Small intestine (tissue), 7 donors: ENCODE data around the gene P2RX4. TPM values are rescaled to one million over a fixed set of nuclear protein-coding genes. Genes with fewer than 3 reads are reported as not detected.
"Not testable (repeated sequence)": the region's sequence is repeated elsewhere in the genome, so short reads cannot be mapped to it uniquely, and the experiment has no call there.

Experiments used
- DNase-seq, 2 donors: peaks; one replicate each; pipeline versions ENCODE4 v3.0.0 to v3.0.0-alpha.2; 2013
- FAIRE-seq: peaks from 2 replicates; lab custom pipeline; 2012; peaks lifted over from hg19 to GRCh38; lab: Jason Lieb, UNC
- H3K27ac ChIP-seq, 3 donors: one replicate each; pipeline ENCODE4 v1.5.1; 2013; ENCODE audit warnings: low read length in 2 of 3, mild to moderate bottlenecking in 2 of 3, control low read depth in 1 of 3, inconsistent platforms in 1 of 3, low read depth in 1 of 3, moderate library complexity in 1 of 3
- H3K27me3 ChIP-seq, 3 donors: one replicate each; pipeline ENCODE4 v1.6.1; 2013; ENCODE audit warnings: low read length in 3 of 3, inconsistent platforms in 1 of 3; ENCODE audit not compliant: control insufficient read depth in 3 of 3, insufficient read depth in 3 of 3
- H3K36me3 ChIP-seq, 3 donors: one replicate each; pipeline ENCODE4 v1.6.1; 2013; ENCODE audit warnings: low read length in 3 of 3, inconsistent platforms in 1 of 3, low read depth in 1 of 3, mild to moderate bottlenecking in 1 of 3, moderate library complexity in 1 of 3; ENCODE audit not compliant: control insufficient read depth in 3 of 3, insufficient read depth in 2 of 3
- H3K4me1 ChIP-seq, 3 donors: one replicate each; pipeline ENCODE4 v1.6.1; 2013; ENCODE audit warnings: low read length in 2 of 3, inconsistent platforms in 1 of 3, low read depth in 1 of 3, mild to moderate bottlenecking in 1 of 3, moderate library complexity in 1 of 3; ENCODE audit not compliant: control insufficient read depth in 3 of 3, insufficient read depth in 2 of 3
- H3K4me3 ChIP-seq, 3 donors: one replicate each; pipeline ENCODE4 v1.5.1; 2013; ENCODE audit warnings: low read length in 3 of 3, control low read depth in 1 of 3, inconsistent platforms in 1 of 3, low read depth in 1 of 3, mild to moderate bottlenecking in 1 of 3, moderate library complexity in 1 of 3
- H3K9me3 ChIP-seq, 2 donors: one replicate each; pipeline ENCODE4 v1.6.1; 2013; ENCODE audit warnings: low read depth in 1 of 2, low read length in 1 of 2; ENCODE audit not compliant: control insufficient read depth in 2 of 2, insufficient read depth in 1 of 2
- WGBS, 3 donors: extraction: QIAGEN DNeasy Blood & Tissue Kit; methylation state at CpG; one replicate each; pipeline ENCODE4 v1.1.7; 2013; 5-methylcytosine and 5-hydroxymethylcytosine counted together
- polyA plus RNA-seq, 4 donors: library from polyadenylated mRNA; stranded (reverse) in 3 of 4; unstranded in 1 of 4; fragments of 200-250 nt in 3 of 4; fragments of 120-200 nt in 1 of 4; gene quantifications; one replicate each; pipeline versions ENCODE4 v1.2.1 to v1.2.3, GENCODE V29; 2013
- donor health status: healthy with polysubstance abuse.
- donor health status: control.
- donor health status: control.
- donor health status: Bipolar disorder and iron deficiency.
- donor health status: healthy.

Gene P2RX4
- polyA plus RNA-seq, 4 donors, result 17.5 to 129 (median 43.5) TPM

- Histone ChIP-seq H3K27ac (peak overlapping the region; percentile 27 to 94 (median 92)), H3K4me3 (no peak overlapping the region), H3K27me3 (no peaks in the 10 kb centered on the region), H3K36me3 (peaks cover 0 to 86% (median 9%) of the 10 kb centered on the region in 3 donors), H3K4me1 (peaks cover 0 to 35% (median 0%) of the 10 kb centered on the region in 3 donors), H3K9me3 (peaks cover 0 to 5% of the 10 kb centered on the region in 2 donors)
- FAIRE-seq (no peak), DNase-seq (peak; percentile 79 to 94)
- WGBS, 3 donors, result 11 to 54% (median 20%) methylated on average over 9 of the region's 9 CpGs
Observed at GRCh38 chr12:121227294-121227693, 17.4 kb downstream of the P2RX4 start.

- peaks cover 0 to 35% (median 0%) of the 10 kb centered on the region in 3 donors for H3K4me1 ChIP-seq
- DNase-seq (peak; percentile 75 to 83), FAIRE-seq (no peak)
- H3K27me3 ChIP-seq, result no peaks in the 10 kb centered on the region
- 87 to 95% (median 90%) methylated on average over 24 of the region's 24 CpGs for WGBS, 3 donors
- H3K36me3 ChIP-seq, result peaks cover 0 to 86% (median 12%) of the 10 kb centered on the region in 3 donors
- H3K9me3 ChIP-seq, result peaks cover 0 to 5% of the 10 kb centered on the region in 2 donors
- H3K4me3 ChIP-seq, result no peak overlapping the region
- peak overlapping the region in 2 of 3 donors; percentile 46 to 94 for H3K27ac ChIP-seq
Observed at GRCh38 chr12:121228919-121229665, 19.2 kb downstream of the P2RX4 start.

- not testable (repeated sequence) for FAIRE-seq
- WGBS, 3 donors, result 32 to 43% (median 42%) methylated on average over 19 of the region's 19 CpGs
- peak; percentile 79 to 92 for DNase-seq
Observed at GRCh38 chr12:121229826-121230537, 20.1 kb downstream of the P2RX4 start.

GRCh38 chr12:121230538-121230907, 20.6 kb downstream of the P2RX4 start:
- Histone ChIP-seq H3K36me3 (peaks cover 0 to 88% (median 12%) of the 10 kb centered on the region in 3 donors), H3K27ac (peak overlapping the region in 1 of 3 donors; percentile 94)

More at GRCh38 chr12:121229826-121230537, 20.1 kb downstream of the P2RX4 start:
- not testable (repeated sequence) for H3K9me3 ChIP-seq, H3K4me3 ChIP-seq, H3K27me3 ChIP-seq
- peaks cover 0 to 35% (median 0%) of the 10 kb centered on the region in 3 donors for H3K4me1 ChIP-seq
- H3K36me3 ChIP-seq, result peaks cover 0 to 86% (median 12%) of the 10 kb centered on the region in 3 donors
- peak overlapping the region in 1 of 3 donors; percentile 94 for H3K27ac ChIP-seq

GRCh38 chr12:121232163-121232562, 22.2 kb downstream of the P2RX4 start:
- H3K27ac ChIP-seq, result no peak overlapping the region
- peaks cover 0 to 5% of the 10 kb centered on the region in 2 donors for H3K9me3 ChIP-seq
- H3K36me3 ChIP-seq, result peaks cover 0 to 91% (median 10%) of the 10 kb centered on the region in 3 donors
- peaks cover 0 to 46% (median 0%) of the 10 kb centered on the region in 3 donors for H3K4me1 ChIP-seq
- DNase-seq (no peak), FAIRE-seq (no peak)
- no peaks in the 10 kb centered on the region for H3K27me3 ChIP-seq
- no peak overlapping the region for H3K4me3 ChIP-seq
- WGBS, 3 donors, result 89 to 93% (median 89%) methylated on average over 14 to 16 of the region's 16 CpGs

More at GRCh38 chr12:121230538-121230907, 20.6 kb downstream of the P2RX4 start:
- Histone ChIP-seq H3K9me3 (peaks cover 0 to 5% of the 10 kb centered on the region in 2 donors), H3K4me3 (no peak overlapping the region), H3K27me3 (no peaks in the 10 kb centered on the region), H3K4me1 (peaks cover 0 to 35% (median 0%) of the 10 kb centered on the region in 3 donors)
- FAIRE-seq (no peak), DNase-seq (no peak)
- 86 to 92% (median 86%) methylated on average over 12 of the region's 12 CpGs for WGBS, 3 donors

- Histone ChIP-seq H3K4me3 (no peak overlapping the region), H3K4me1 (peaks cover 0 to 42% (median 0%) of the 10 kb centered on the region in 3 donors), H3K36me3 (peaks cover 0 to 92% (median 10%) of the 10 kb centered on the region in 3 donors), H3K27ac (no peak overlapping the region), H3K9me3 (peaks cover 0 to 5% of the 10 kb centered on the region in 2 donors), H3K27me3 (no peaks in the 10 kb centered on the region)
- DNase-seq (no peak), FAIRE-seq (no peak)
- 90 to 91% (median 90%) methylated on average over 14 of the region's 14 CpGs for WGBS, 3 donors
Observed at GRCh38 chr12:121232977-121233627, 23.2 kb downstream of the P2RX4 start.

- H3K27ac ChIP-seq, result no peak overlapping the region
- no peak for FAIRE-seq
- no peaks in the 10 kb centered on the region for H3K27me3 ChIP-seq
- peaks cover 0 to 42% (median 0%) of the 10 kb centered on the region in 3 donors for H3K4me1 ChIP-seq
- peaks cover 0 to 5% of the 10 kb centered on the region in 2 donors for H3K9me3 ChIP-seq
- 87 to 92% (median 91%) methylated on average over 11 of the region's 11 CpGs for WGBS, 3 donors
- peaks cover 0 to 96% (median 8%) of the 10 kb centered on the region in 3 donors for H3K36me3 ChIP-seq
- no peak overlapping the region for H3K4me3 ChIP-seq
- DNase-seq, result no peak
Observed at GRCh38 chr12:121233628-121234020, 23.7 kb downstream of the P2RX4 start.

GRCh38 chr12:121236776-121237175, 26.8 kb downstream of the P2RX4 start:
- no peaks in the 10 kb centered on the region for H3K9me3 ChIP-seq
- FAIRE-seq, result no peak
- no peaks in the 10 kb centered on the region for H3K27me3 ChIP-seq
- H3K4me1 ChIP-seq, result peaks cover 0 to 38% (median 0%) of the 10 kb centered on the region in 3 donors
- peak overlapping the region in 1 of 3 donors; percentile 93 for H3K27ac ChIP-seq
- H3K36me3 ChIP-seq, result peaks cover 0 to 93% (median 3%) of the 10 kb centered on the region in 3 donors
- WGBS, 3 donors, result 65 to 82% (median 66%) methylated on average over 9 of the region's 9 CpGs
- peak in 1 of 2 donors; percentile 89 for DNase-seq
- H3K4me3 ChIP-seq, result no peak overlapping the region
